ENCODE data around the gene SHROOM4. TPM values are rescaled to one million over a fixed set of nuclear protein-coding genes. Genes with fewer than 3 reads are reported as not detected.

SHROOM4 gene
- total RNA-seq, 1 experiment from 2014 or later = 0.03 TPM

- Histone ChIP-seq H3K4me3 (no peak overlapping the region), H3K9me3 (no peaks in the 10 kb centered on the region), H3K27me3 (no peaks in the 10 kb centered on the region), H3K36me3 (no peaks in the 10 kb centered on the region)
- DNase-seq = no peak
These were observed 142.3 kb downstream of the SHROOM4 start for GRCh38 chrX:50671661-50672060.

GRCh38 chrX:50668860-50669259, 145.1 kb downstream of the SHROOM4 start:
- Histone ChIP-seq H3K27me3 (no peaks in the 10 kb centered on the region), H3K4me3 (no peak overlapping the region), H3K36me3 (no peaks in the 10 kb centered on the region), H3K9me3 (no peaks in the 10 kb centered on the region)
- no peak for DNase-seq

GRCh38 chrX:50648156-50648555, 165.8 kb downstream of the SHROOM4 start:
- no peaks in the 10 kb centered on the region for H3K9me3 ChIP-seq
- no peaks in the 10 kb centered on the region for H3K36me3 ChIP-seq
- H3K27me3 ChIP-seq = no peaks in the 10 kb centered on the region
- no peak overlapping the region for H3K4me3 ChIP-seq
- DNase-seq = no peak

- Histone ChIP-seq H3K36me3 (no peaks in the 10 kb centered on the region), H3K9me3 (no peaks in the 10 kb centered on the region), H3K27me3 (no peaks in the 10 kb centered on the region), H3K4me3 (no peak overlapping the region)
- no peak for DNase-seq
These were observed 169.5 kb downstream of the SHROOM4 start for GRCh38 chrX:50644496-50644895.

- H3K9me3 ChIP-seq = no peaks in the 10 kb centered on the region
- no peaks in the 10 kb centered on the region for H3K36me3 ChIP-seq
- no peak for DNase-seq
- no peaks in the 10 kb centered on the region for H3K27me3 ChIP-seq
- H3K4me3 ChIP-seq = no peak overlapping the region
These were observed 170.4 kb downstream of the SHROOM4 start for GRCh38 chrX:50643525-50644137.

- no peaks in the 10 kb centered on the region for H3K36me3 ChIP-seq
- no peaks in the 10 kb centered on the region for H3K9me3 ChIP-seq
- H3K27me3 ChIP-seq = no peaks in the 10 kb centered on the region
- DNase-seq = no peak
- no peak overlapping the region for H3K4me3 ChIP-seq
These were observed 175.9 kb downstream of the SHROOM4 start for GRCh38 chrX:50638123-50638522.

- DNase-seq = no peak
- Histone ChIP-seq H3K4me3 (no peak overlapping the region), H3K9me3 (no peaks in the 10 kb centered on the region), H3K36me3 (no peaks in the 10 kb centered on the region), H3K27me3 (no peaks in the 10 kb centered on the region)
These were observed 178.1 kb downstream of the SHROOM4 start for GRCh38 chrX:50635817-50636365.

GRCh38 chrX:50635162-50635561, 178.8 kb downstream of the SHROOM4 start:
- Histone ChIP-seq H3K4me3 (no peak overlapping the region), H3K9me3 (no peaks in the 10 kb centered on the region), H3K36me3 (no peaks in the 10 kb centered on the region), H3K27me3 (no peaks in the 10 kb centered on the region)
- no peak for DNase-seq

- no peak for DNase-seq
- no peaks in the 10 kb centered on the region for H3K9me3 ChIP-seq
- H3K27me3 ChIP-seq = no peaks in the 10 kb centered on the region
- H3K4me3 ChIP-seq = no peak overlapping the region
- H3K36me3 ChIP-seq = no peaks in the 10 kb centered on the region
These were observed 184.2 kb downstream of the SHROOM4 start for GRCh38 chrX:50629774-50630173.

GRCh38 chrX:50627696-50628095, 186.3 kb downstream of the SHROOM4 start:
- H3K4me3 ChIP-seq = no peak overlapping the region
- H3K9me3 ChIP-seq = no peaks in the 10 kb centered on the region
- H3K27me3 ChIP-seq = no peaks in the 10 kb centered on the region
- no peaks in the 10 kb centered on the region for H3K36me3 ChIP-seq
- no peak for DNase-seq

- Histone ChIP-seq H3K4me3 (no peak overlapping the region), H3K9me3 (no peaks in the 10 kb centered on the region), H3K36me3 (no peaks in the 10 kb centered on the region), H3K27me3 (no peaks in the 10 kb centered on the region)
- DNase-seq = no peak
These were observed 187.6 kb downstream of the SHROOM4 start for GRCh38 chrX:50626432-50626831.

GRCh38 chrX:50622751-50623150, 191.2 kb downstream of the SHROOM4 start:
- no peaks in the 10 kb centered on the region for H3K9me3 ChIP-seq
- no peak overlapping the region for H3K4me3 ChIP-seq
- no peak for DNase-seq
- no peaks in the 10 kb centered on the region for H3K36me3 ChIP-seq
- no peaks in the 10 kb centered on the region for H3K27me3 ChIP-seq

GRCh38 chrX:50618788-50619558, 195.0 kb downstream of the SHROOM4 start:
- no peaks in the 10 kb centered on the region for H3K27me3 ChIP-seq
- no peaks in the 10 kb centered on the region for H3K36me3 ChIP-seq
- no peak overlapping the region for H3K4me3 ChIP-seq
- no peak for DNase-seq
- H3K9me3 ChIP-seq = no peaks in the 10 kb centered on the region

GRCh38 chrX:50617183-50617582, 196.8 kb downstream of the SHROOM4 start:
- no peak for DNase-seq
- H3K27me3 ChIP-seq = no peaks in the 10 kb centered on the region
- no peak overlapping the region for H3K4me3 ChIP-seq
- no peaks in the 10 kb centered on the region for H3K36me3 ChIP-seq
- H3K9me3 ChIP-seq = no peaks in the 10 kb centered on the region

GRCh38 chrX:50615570-50616158, 198.3 kb downstream of the SHROOM4 start:
- no peaks in the 10 kb centered on the region for H3K27me3 ChIP-seq

GRCh38 chrX:50614460-50614859, 199.5 kb downstream of the SHROOM4 start:
- H3K27me3 ChIP-seq = no peaks in the 10 kb centered on the region
- no peak for DNase-seq
- H3K4me3 ChIP-seq = no peak overlapping the region
- H3K9me3 ChIP-seq = no peaks in the 10 kb centered on the region
- H3K36me3 ChIP-seq = no peaks in the 10 kb centered on the region

More at GRCh38 chrX:50615570-50616158, 198.3 kb downstream of the SHROOM4 start:
- DNase-seq = no peak
- no peaks in the 10 kb centered on the region for H3K9me3 ChIP-seq
- no peak overlapping the region for H3K4me3 ChIP-seq
- H3K36me3 ChIP-seq = no peaks in the 10 kb centered on the region

GRCh38 chrX:50613846-50614245, 200.1 kb downstream of the SHROOM4 start:
- Histone ChIP-seq H3K9me3 (no peaks in the 10 kb centered on the region), H3K36me3 (no peaks in the 10 kb centered on the region), H3K27me3 (no peaks in the 10 kb centered on the region), H3K4me3 (no peak overlapping the region)
- DNase-seq = no peak
